ENCODE results near the gene TMED3. TPM values are rescaled to one million over a fixed set of nuclear protein-coding genes. Genes with fewer than 3 reads are reported as not detected.

TMED3 gene
- total RNA-seq, 1 experiment from 2014 or later: 164 TPM

DNA sequence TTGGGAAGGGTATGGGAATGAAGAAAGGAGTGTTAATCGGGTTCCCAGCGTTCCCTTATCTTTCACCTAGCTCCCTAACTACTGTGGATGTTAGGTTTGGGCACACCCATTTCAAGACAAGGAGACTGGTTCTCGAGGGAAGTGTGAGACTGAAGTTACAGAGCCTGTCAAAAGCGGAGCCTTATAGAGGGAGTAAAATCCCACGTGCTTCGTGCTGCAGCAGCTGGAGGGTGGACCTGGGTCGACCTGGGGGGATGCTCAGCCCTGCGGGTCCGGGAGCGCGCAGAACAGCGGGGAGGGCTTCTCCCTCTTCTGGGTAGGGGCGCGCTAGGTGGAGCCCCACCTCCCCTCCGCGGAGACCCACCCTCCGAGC is 314 bp upstream of the TMED3 start:
- ChIA-PET CTCF (interaction anchor here (0.6 to 0.7 kb wide), 2 partner anchors 926 to 1340 kb away, joined by 5 to 7 read pairs; no protein-coding TSS in a partner anchor), POLR2A (ENCODE audit: unreplicated experiment) (no interaction called here)
- peak overlapping the region; percentile 97 for H2AFZ ChIP-seq (ENCODE audit: low read length)
- peaks cover 46% of the 10 kb centered on the region for H3K4me1 ChIP-seq (ENCODE audit: insufficient read depth, low read length)
- peaks cover 39% of the 10 kb centered on the region for H3K79me2 ChIP-seq (ENCODE audit: low read length)
- peak; percentile 62 for ATAC-seq
- intact Hi-C loops (cut with micrococcal nuclease): no loop called here
- H3K9me3 ChIP-seq (ENCODE audit: low read length): no peaks in the 10 kb centered on the region
- peaks cover 5% of the 10 kb centered on the region; the same call in 1 of the 2 replicates for H4K20me1 ChIP-seq (ENCODE audit: low read length)
- no peak overlapping the region for H3K27ac ChIP-seq (ENCODE audit: low read length)
- peak; percentile 34 for DNase-seq
- H3K4me2 ChIP-seq (ENCODE audit: low read length): peak overlapping the region; percentile 98
- H3K4me3 ChIP-seq (ENCODE audit: low read length): peak overlapping the region; percentile 99
- H3K27me3 ChIP-seq (ENCODE audit: low read length): peaks cover 26% of the 10 kb centered on the region
- no TSS peak for BruUV-seq (replicated peaks)
- no peaks in the 10 kb centered on the region for H3K9me2 ChIP-seq (replicated peaks; ENCODE audit: low read length)
- peak overlapping the region; percentile 95 for H3K9ac ChIP-seq (ENCODE audit: low read length)
- no peaks in the 10 kb centered on the region for H3F3A ChIP-seq (ENCODE audit: low read length, unreplicated experiment)
- peaks cover 18% of the 10 kb centered on the region for H3K36me3 ChIP-seq (ENCODE audit: low read depth, low read length)
- TF ChIP-seq EZH2phosphoT487 (IDR thresholded peaks at IDR 0.05; ENCODE audit: borderline replicate concordance, low read length) (no peak), EZH2 (IDR thresholded peaks at IDR 0.05; ENCODE audit: low read length, unreplicated experiment) (no peak), CTCF (conservative IDR thresholded peaks at IDR 0.05; ENCODE audit: low read depth, low read length) (no peak)

DNA sequence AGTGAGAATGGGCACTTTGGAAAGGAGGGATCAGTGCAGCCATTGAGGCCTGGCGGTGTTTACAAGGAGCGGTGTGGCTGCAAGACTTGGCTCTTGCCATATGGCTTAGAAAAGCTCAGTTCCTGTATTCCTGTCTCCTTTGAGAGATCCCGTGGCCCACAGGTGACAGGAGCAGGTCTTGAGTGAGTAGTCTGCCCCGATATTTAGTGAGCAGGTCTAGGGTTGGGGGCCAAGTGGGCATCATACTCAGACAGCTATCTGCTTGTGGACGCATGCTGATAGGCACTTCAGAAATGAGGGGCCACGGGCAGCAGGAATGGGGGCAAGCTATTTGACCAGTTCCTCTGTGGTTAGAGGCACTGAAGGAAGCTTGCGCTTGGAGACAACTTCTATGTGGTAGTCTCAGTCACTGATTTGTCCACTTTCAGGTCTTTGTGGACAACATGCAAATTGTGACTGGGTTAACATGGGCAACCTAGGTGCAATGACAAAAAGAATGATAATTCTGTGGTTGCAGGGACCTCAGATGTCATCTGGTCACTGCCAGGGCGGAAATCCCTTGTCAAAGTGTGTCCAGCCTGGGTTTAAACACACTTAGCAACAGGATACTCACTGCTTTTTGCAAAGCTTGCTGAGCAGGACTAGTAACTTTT is 1.1 kb downstream of the TMED3 start:
- H3K27ac ChIP-seq (ENCODE audit: low read length): no peak overlapping the region
- ATAC-seq (no peak), DNase-seq (peak; percentile 45)
- peak overlapping the region; percentile 95 for H3K9ac ChIP-seq (ENCODE audit: low read length)
- BruUV-seq (replicated peaks): no TSS peak
- peaks cover 47% of the 10 kb centered on the region for H3K4me1 ChIP-seq (ENCODE audit: insufficient read depth, low read length)
- peak overlapping the region; percentile 98 for H3K4me2 ChIP-seq (ENCODE audit: low read length)
- peaks cover 5% of the 10 kb centered on the region; the same call in 1 of the 2 replicates for H4K20me1 ChIP-seq (ENCODE audit: low read length)
- H3K79me2 ChIP-seq (ENCODE audit: low read length): peaks cover 53% of the 10 kb centered on the region
- peaks cover 16% of the 10 kb centered on the region for H3K27me3 ChIP-seq (ENCODE audit: low read length)
- no peaks in the 10 kb centered on the region for H3F3A ChIP-seq (ENCODE audit: low read length, unreplicated experiment)
- TF ChIP-seq EZH2phosphoT487 (IDR thresholded peaks at IDR 0.05; ENCODE audit: borderline replicate concordance, low read length): no peak
- no peak for TF ChIP-seq CTCF (conservative IDR thresholded peaks at IDR 0.05; ENCODE audit: low read depth, low read length)
- no peak for TF ChIP-seq EZH2 (IDR thresholded peaks at IDR 0.05; ENCODE audit: low read length, unreplicated experiment)
- H3K36me3 ChIP-seq (ENCODE audit: low read depth, low read length): peaks cover 31% of the 10 kb centered on the region
- H2AFZ ChIP-seq (ENCODE audit: low read length): peak overlapping the region; percentile 97
- H3K9me2 ChIP-seq (replicated peaks; ENCODE audit: low read length): no peaks in the 10 kb centered on the region
- CTCF ChIA-PET: no interaction called here
- POLR2A ChIA-PET (ENCODE audit: unreplicated experiment): no interaction called here
- intact Hi-C loops (cut with micrococcal nuclease): no loop called here
- H3K4me3 ChIP-seq (ENCODE audit: low read length): peak overlapping the region; percentile 99
- H3K9me3 ChIP-seq (ENCODE audit: low read length): no peaks in the 10 kb centered on the region

GRCh38 chr15:79314186-79314585 is 3.3 kb downstream of the TMED3 start:
- H3K79me2 ChIP-seq (ENCODE audit: low read length): peaks cover 74% of the 10 kb centered on the region

More at GRCh38 chr15:79314186-79314585, 3.3 kb downstream of the TMED3 start:
- H3F3A ChIP-seq (ENCODE audit: low read length, unreplicated experiment): no peaks in the 10 kb centered on the region
- TF ChIP-seq EZH2 (IDR thresholded peaks at IDR 0.05; ENCODE audit: low read length, unreplicated experiment): no peak
- no peak for TF ChIP-seq CTCF (conservative IDR thresholded peaks at IDR 0.05; ENCODE audit: low read depth, low read length)
- no peak for TF ChIP-seq EZH2phosphoT487 (IDR thresholded peaks at IDR 0.05; ENCODE audit: borderline replicate concordance, low read length)
- peak overlapping the region; percentile 72 for H3K4me2 ChIP-seq (ENCODE audit: low read length)
- H3K4me3 ChIP-seq (ENCODE audit: low read length): peak overlapping the region; percentile 5; the same call in 1 of the 2 replicates
- ATAC-seq (no peak), DNase-seq (no peak)
- peaks cover 5% of the 10 kb centered on the region; the same call in 1 of the 2 replicates for H4K20me1 ChIP-seq (ENCODE audit: low read length)
- ChIA-PET CTCF (no interaction called here), POLR2A (ENCODE audit: unreplicated experiment) (no interaction called here)
- no peaks in the 10 kb centered on the region for H3K9me2 ChIP-seq (replicated peaks; ENCODE audit: low read length)
- peaks cover 47% of the 10 kb centered on the region for H3K4me1 ChIP-seq (ENCODE audit: insufficient read depth, low read length)
- peaks cover 53% of the 10 kb centered on the region for H3K36me3 ChIP-seq (ENCODE audit: low read depth, low read length)
- no peak overlapping the region for H2AFZ ChIP-seq (ENCODE audit: low read length)
- no TSS peak for BruUV-seq (replicated peaks)
- H3K9me3 ChIP-seq (ENCODE audit: low read length): no peaks in the 10 kb centered on the region
- H3K27ac ChIP-seq (ENCODE audit: low read length): peak overlapping the region; percentile 35
- intact Hi-C loops (cut with micrococcal nuclease): no loop called here
- H3K9ac ChIP-seq (ENCODE audit: low read length): no peak overlapping the region
- H3K27me3 ChIP-seq (ENCODE audit: low read length): no peaks in the 10 kb centered on the region
